GM18507 (cell line): ENCODE results near the gene CDKAL1.
A peak's percentile ranks its signal among the peaks of the same experiment; 100 is the strongest.
"Not testable (repeated sequence)": the region's sequence is repeated elsewhere in the genome, so short reads cannot be mapped to it uniquely, and the experiment has no call there.

Experiments
- DNase-seq: peaks from one replicate; pipeline ENCODE4 v3.0.0; 2011; ENCODE audit warnings: low read depth; ENCODE audit not compliant: insufficient read length; ENCODE audit errors: extremely low spot score
- FAIRE-seq: peaks from 2 replicates; lab custom pipeline; 2011; peaks lifted over from hg19 to GRCh38; lab: Jason Lieb, UNC

CDKAL1 gene

GRCh38 chr6:20919677-20920385 lies 385.6 kb downstream of the CDKAL1 start:
- FAIRE-seq (peak; percentile 70), DNase-seq (no peak)

GRCh38 chr6:20921578-20921977 lies 387.3 kb downstream of the CDKAL1 start:
- FAIRE-seq (no peak), DNase-seq (no peak)

- FAIRE-seq (no peak), DNase-seq (no peak)
These were observed 388.5 kb downstream of the CDKAL1 start for GRCh38 chr6:20922743-20923142.

- FAIRE-seq, result peak; percentile 62
- not testable (repeated sequence) for DNase-seq
These were observed 389.8 kb downstream of the CDKAL1 start for GRCh38 chr6:20924094-20924493.

- DNase-seq (no peak), FAIRE-seq (no peak)
These were observed 390.8 kb downstream of the CDKAL1 start for GRCh38 chr6:20924911-20925543.

GRCh38 chr6:20927130-20927860 lies 393.0 kb downstream of the CDKAL1 start:
- DNase-seq (no peak), FAIRE-seq (no peak)

- FAIRE-seq (no peak), DNase-seq (no peak)
These were observed 395.0 kb downstream of the CDKAL1 start for GRCh38 chr6:20929283-20929682.

GRCh38 chr6:20931093-20931492 lies 396.8 kb downstream of the CDKAL1 start:
- DNase-seq (no peak), FAIRE-seq (no peak)

GRCh38 chr6:20931772-20932171 lies 397.5 kb downstream of the CDKAL1 start:
- FAIRE-seq, result no peak

GRCh38 chr6:20932284-20932683 lies 398.0 kb downstream of the CDKAL1 start:
- DNase-seq, result no peak
- no peak for FAIRE-seq

More at GRCh38 chr6:20931772-20932171, 397.5 kb downstream of the CDKAL1 start:
- DNase-seq, result no peak

- FAIRE-seq (no peak), DNase-seq (no peak)
These were observed 399.0 kb downstream of the CDKAL1 start for GRCh38 chr6:20933057-20933788.

GRCh38 chr6:20936949-20937348 lies 402.7 kb downstream of the CDKAL1 start:
- DNase-seq, result no peak
- FAIRE-seq, result no peak

- FAIRE-seq, result no peak
- DNase-seq, result no peak
These were observed 405.0 kb downstream of the CDKAL1 start for GRCh38 chr6:20939161-20939775.

- FAIRE-seq (no peak), DNase-seq (no peak)
These were observed 408.9 kb downstream of the CDKAL1 start for GRCh38 chr6:20943040-20943627.

GRCh38 chr6:20943922-20944321 lies 409.7 kb downstream of the CDKAL1 start:
- no peak for DNase-seq
- FAIRE-seq, result no peak

GRCh38 chr6:20946022-20946421 lies 411.8 kb downstream of the CDKAL1 start:
- peak; percentile 50 for FAIRE-seq
- peak; percentile 29 for DNase-seq

- no peak for DNase-seq
- FAIRE-seq, result no peak
These were observed 412.6 kb downstream of the CDKAL1 start for GRCh38 chr6:20946890-20947289.

GRCh38 chr6:20947977-20948376 lies 413.7 kb downstream of the CDKAL1 start:
- FAIRE-seq (no peak), DNase-seq (no peak)

- no peak for FAIRE-seq
- DNase-seq, result no peak
These were observed 414.3 kb downstream of the CDKAL1 start for GRCh38 chr6:20948556-20948955.
